GM23248 (cell line): ENCODE results near the gene CEACAM5.

Source experiments
- EZH2 ChIP-seq: fragments of 200-600 bp; sonication (generic); IDR thresholded peaks from 2 replicates; pipeline ENCODE4 v1.6.1; 2018; ENCODE audit warnings: antibody characterized with exemption, mild to moderate bottlenecking; ENCODE audit not compliant: insufficient read depth, poor library complexity, severe bottlenecking
- EZH2phosphoT487 ChIP-seq: fragments of 200-600 bp; sonication (generic); IDR thresholded peaks from 2 replicates; pipeline ENCODE4 v1.6.1; 2018; ENCODE audit warnings: antibody characterized with exemption, moderate library complexity, mild to moderate bottlenecking, low read depth; ENCODE audit not compliant: insufficient read depth

GRCh38 chr19:41702171-41702651 lies 6.2 kb upstream of the CEACAM5 start:
- TF ChIP-seq EZH2: no peak
- TF ChIP-seq EZH2phosphoT487: no peak
